Cardiac fibroblast (primary cell): ENCODE measurements around the gene PPP2R2C.

Experiments
- DNase-seq, 2 donors: peaks; one replicate each; pipeline versions ENCODE4 v3.0.0 to v3.0.0-alpha.2; 2010; ENCODE audit warnings: low read depth in 2 of 2
- H3K4me3 ChIP-seq, 2 donors: replicated peaks in 1 of 2; 1 replicate in 1 of 2; 2 replicates in 1 of 2; pipeline ENCODE4 v1.5.1; 2011; ENCODE audit warnings: low read depth in 2 of 2, low read length in 2 of 2, mild to moderate bottlenecking in 2 of 2, moderate library complexity in 1 of 2
- CTCF ChIP-seq: IDR thresholded peaks from one replicate; pipeline ENCODE4 v1.5.1; 2011; ENCODE audit warnings: low read depth, mild to moderate bottlenecking, low read length, inconsistent platforms

PPP2R2C gene

GRCh38 chr4:6449746-6450369 is 22.6 kb downstream of the PPP2R2C start:
- TF ChIP-seq CTCF: no peak
- H3K4me3 ChIP-seq: no peak overlapping the region
- no peak for DNase-seq

GRCh38 chr4:6449335-6449734 is 23.1 kb downstream of the PPP2R2C start:
- TF ChIP-seq CTCF: no peak
- no peak for DNase-seq
- H3K4me3 ChIP-seq: no peak overlapping the region

GRCh38 chr4:6448476-6449170 is 23.8 kb downstream of the PPP2R2C start:
- TF ChIP-seq CTCF: no peak
- H3K4me3 ChIP-seq: no peak overlapping the region
- no peak for DNase-seq

- H3K4me3 ChIP-seq: no peak overlapping the region
- no peak for DNase-seq
- TF ChIP-seq CTCF: no peak
Observed at GRCh38 chr4:6447672-6448171, 24.7 kb downstream of the PPP2R2C start.

- H3K4me3 ChIP-seq: no peak overlapping the region
- DNase-seq: no peak
- no peak for TF ChIP-seq CTCF
Observed at GRCh38 chr4:6446538-6447451, 25.6 kb downstream of the PPP2R2C start.

- DNase-seq: no peak
- no peak overlapping the region for H3K4me3 ChIP-seq
- TF ChIP-seq CTCF: no peak
Observed at GRCh38 chr4:6446130-6446482, 26.3 kb downstream of the PPP2R2C start.
